Fibroblast of the aortic adventitia (primary cell): Measurements from ENCODE around the gene CEACAM5. TPM values are rescaled to one million over a fixed set of nuclear protein-coding genes. Genes with fewer than 3 reads are reported as not detected.

ENCODE experiments used
- DNase-seq: peaks from one replicate; pipeline ENCODE4 v3.0.0-alpha.2; 2010; ENCODE audit warnings: low read depth
- H3K4me3 ChIP-seq: 2 replicates; pipeline ENCODE4 v1.5.1; 2011; ENCODE audit warnings: low read depth, mild to moderate bottlenecking, control low read depth, low read length, moderate library complexity
- CTCF ChIP-seq: IDR thresholded peaks from 2 replicates; pipeline ENCODE4 v1.5.1; 2011; ENCODE audit warnings: mild to moderate bottlenecking, low read length, control low read depth, inconsistent platforms; ENCODE audit not compliant: insufficient read depth
- total RNA-seq: library from RNA; depleted of rRNA; stranded (reverse); fragments of >200 nt; gene quantifications from 2 replicates; pipeline ENCODE4 v1.2.3, GENCODE V29; 2012; ENCODE audit warnings: low replicate concordance

CEACAM5 gene
- total RNA-seq, 1 donor: not detected

GRCh38 chr19:41718761-41719160 lies 10.3 kb downstream of the CEACAM5 start:
- TF ChIP-seq CTCF: no peak
- no peak overlapping the region for H3K4me3 ChIP-seq
- DNase-seq: no peak

GRCh38 chr19:41720103-41720502 lies 11.7 kb downstream of the CEACAM5 start:
- no peak for TF ChIP-seq CTCF
- no peak overlapping the region for H3K4me3 ChIP-seq

DNA sequence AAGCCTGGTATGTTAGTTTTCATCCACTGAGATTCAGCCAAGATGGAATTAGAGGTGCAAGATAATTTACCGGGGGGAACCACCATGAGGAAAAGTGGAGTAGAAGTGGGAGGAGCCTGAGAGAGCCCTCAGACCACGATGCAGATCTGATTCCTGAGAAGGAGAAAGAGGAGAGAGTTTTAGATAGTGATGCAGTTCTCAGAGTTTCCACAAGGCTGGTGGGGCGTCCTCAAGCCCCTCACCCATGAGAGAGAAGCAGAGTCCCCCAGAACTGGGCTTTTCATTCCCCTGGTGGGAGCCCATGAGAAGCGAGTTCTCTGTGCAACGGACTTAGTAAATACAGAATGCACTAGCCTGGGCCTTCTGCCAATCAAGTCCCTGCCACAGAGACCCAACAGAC lies 18.1 kb downstream of the CEACAM5 start:
- no peak for DNase-seq
- no peak overlapping the region for H3K4me3 ChIP-seq
- TF ChIP-seq CTCF: no peak

More at GRCh38 chr19:41720103-41720502, 11.7 kb downstream of the CEACAM5 start:
- no peak for DNase-seq

DNA sequence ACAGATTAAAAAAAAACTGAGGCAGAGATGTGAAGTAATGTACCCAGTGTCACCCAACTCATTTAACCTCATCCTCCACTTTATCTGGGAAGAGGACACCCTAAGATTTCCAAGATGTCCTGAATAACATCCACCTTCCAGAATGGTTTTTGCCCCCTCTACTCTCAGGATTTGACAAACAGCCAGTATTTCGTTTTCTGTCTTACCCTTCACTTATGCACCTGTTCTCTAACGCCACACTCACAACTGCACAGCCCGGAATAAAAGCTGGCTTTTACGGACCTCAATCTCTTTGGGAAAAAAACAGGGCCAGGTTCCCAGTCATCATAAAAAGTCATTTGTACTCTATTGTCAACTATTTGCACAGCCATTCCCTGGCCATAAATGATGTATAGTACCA lies 25.7 kb downstream of the CEACAM5 start:
- DNase-seq: no peak
- TF ChIP-seq CTCF: no peak
- no peak overlapping the region for H3K4me3 ChIP-seq

GRCh38 chr19:41734585-41734984 lies 26.2 kb downstream of the CEACAM5 start:
- H3K4me3 ChIP-seq: no peak overlapping the region
- TF ChIP-seq CTCF: no peak
- no peak for DNase-seq

DNA sequence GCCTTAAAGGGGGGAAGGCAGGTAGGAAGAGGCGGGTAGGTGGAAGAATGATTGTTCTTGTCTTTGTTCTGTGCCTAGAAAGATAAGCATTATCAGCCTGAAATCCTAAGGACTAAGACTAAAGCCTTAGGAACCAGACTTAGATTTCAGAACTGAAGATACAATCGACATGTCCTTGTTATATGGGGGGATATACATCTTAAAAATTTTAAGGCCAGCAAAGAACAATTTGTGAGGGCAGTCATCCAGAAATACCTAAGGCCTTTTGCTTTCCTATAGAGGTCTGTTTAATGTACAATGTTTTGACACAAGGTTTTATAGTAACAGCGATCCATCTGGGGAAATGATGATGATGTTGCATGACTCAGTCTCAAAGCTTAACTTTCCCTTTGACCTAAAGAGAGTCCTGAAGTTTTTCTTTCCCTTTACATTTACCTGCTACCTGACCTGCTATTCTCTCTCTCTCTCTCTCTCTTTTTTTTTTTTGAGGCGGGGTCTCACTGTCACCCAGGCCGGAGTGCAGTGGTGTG lies 26.7 kb downstream of the CEACAM5 start:
- DNase-seq: no peak
- no peak for TF ChIP-seq CTCF
- no peak overlapping the region for H3K4me3 ChIP-seq

DNA sequence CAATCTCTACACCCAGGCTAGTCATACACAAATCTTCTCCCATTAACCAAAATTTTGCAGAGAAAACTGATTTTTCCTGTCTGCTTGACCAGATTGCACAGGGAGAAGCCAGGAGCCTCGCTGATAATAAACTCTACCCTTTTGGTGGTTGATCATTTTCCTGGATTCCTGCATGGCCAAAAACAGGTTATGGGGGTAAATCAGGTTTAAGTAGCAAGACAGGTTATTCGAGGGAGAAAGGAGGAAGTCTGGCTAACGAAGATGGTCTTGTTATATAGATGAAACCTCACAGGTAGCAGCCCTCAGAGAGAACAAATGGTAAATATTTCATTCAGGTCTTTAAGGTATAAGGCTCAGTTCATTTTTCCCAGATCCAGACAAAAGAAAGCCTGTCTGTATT lies 30.9 kb downstream of the CEACAM5 start:
- H3K4me3 ChIP-seq: no peak overlapping the region
- no peak for DNase-seq
- no peak for TF ChIP-seq CTCF
